ENCODE results near the gene HIVEP3. TPM values are rescaled to one million over a fixed set of nuclear protein-coding genes. Genes with fewer than 3 reads are reported as not detected.

The HIVEP3 gene
- total RNA-seq, 2 experiments from 2014 or later = 25.3 to 26.2 TPM

DNA sequence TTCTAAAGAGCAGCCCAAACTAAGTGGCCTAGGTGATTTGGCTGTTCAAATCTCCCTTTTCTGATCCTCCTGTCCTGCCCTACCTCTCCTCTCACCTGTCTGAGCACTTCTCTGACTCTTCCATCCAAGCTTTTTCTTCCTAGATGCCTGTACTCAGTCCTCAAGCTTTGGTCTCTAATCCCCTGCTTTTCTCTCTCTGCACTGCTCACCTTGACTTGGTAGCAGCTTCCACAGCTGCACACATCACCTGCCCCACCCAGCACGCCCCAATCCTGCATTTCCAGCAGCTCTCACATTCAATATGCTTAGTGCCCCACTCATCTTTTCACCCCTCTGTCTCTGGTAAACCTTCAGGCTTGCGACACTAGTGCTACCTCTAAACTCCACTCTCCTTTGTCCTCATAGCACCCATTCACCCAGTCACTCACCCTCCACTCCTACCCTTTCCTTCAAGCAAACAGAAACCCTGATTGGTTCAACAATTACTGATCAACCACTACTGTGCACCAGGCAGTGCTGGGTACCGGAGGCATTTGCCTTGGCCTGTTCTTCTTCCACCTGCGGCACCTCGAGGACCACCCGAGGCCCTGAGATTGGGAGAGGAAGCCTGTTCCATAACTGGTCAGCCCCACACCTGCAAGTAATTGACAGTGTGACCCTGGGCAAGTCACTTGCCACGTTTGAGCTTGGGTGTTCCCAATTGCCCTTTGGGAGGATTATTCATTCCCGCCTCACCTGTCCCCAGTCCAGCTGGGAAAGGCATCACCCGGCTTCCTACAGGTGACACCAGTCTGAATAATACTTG is 298.2 kb downstream of the HIVEP3 start:
- Mint-ChIP-seq H3K9me3 (no peaks in the 10 kb centered on the region), H3K36me3 (peaks cover 25% of the 10 kb centered on the region), H3K27me3 (no peaks in the 10 kb centered on the region), H3K27ac (no peak overlapping the region), H3K4me3 (no peak overlapping the region), H3K4me1 (ENCODE audit: low read depth) (peaks cover 34% of the 10 kb centered on the region)
- CTCF ChIA-PET = interaction anchor here (0.5 to 1.3 kb wide), 2 partner anchors 151 to 192 kb away, joined by 3 read pairs; no protein-coding TSS in a partner anchor
- intact Hi-C loops (cut with micrococcal nuclease) = no loop called here
- no peak for DNase-seq
- POLR2A ChIA-PET = no interaction called here

DNA sequence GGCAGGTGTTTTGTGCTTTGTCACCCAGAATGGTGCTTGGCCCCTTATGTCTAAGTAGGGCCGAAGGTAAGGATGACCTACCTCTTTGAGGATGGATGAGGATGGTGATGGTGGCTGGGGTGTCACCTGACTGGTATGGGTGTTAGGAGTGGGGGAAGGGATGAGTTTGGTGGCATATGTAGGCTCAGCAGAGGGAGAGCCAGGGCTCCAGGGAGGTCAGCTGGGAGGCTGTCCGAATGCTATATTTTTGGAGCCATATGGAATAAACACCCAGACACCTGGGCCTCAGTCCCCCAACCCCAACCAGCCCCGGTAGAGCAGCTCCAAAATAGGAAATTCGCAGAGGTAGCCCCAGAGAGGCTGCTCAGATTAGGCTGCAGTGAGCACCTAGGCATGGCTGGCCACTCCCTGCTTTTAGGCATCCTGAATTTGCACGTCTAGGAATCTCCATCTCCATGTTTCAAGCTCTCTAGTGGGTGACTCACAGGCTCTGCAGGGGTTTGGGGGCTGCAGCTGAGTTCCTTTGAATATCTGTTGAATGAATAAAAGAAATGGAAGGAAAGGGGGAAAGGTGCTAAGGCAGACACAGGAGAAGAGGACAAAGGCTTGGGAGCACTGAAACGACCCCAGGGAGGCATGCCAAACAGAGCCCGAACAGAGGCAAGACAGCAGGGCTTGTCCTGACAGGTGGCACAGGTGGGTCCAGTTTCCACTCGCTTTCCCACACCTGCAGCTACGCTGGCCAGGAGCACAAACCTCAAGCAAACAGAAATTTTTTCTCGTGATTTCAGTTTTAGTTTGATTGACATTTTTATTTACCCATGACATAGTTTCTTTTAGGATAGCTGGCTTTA is 299.0 kb downstream of the HIVEP3 start:
- Mint-ChIP-seq H3K9me3 (no peaks in the 10 kb centered on the region), H3K36me3 (peaks cover 27% of the 10 kb centered on the region), H3K27me3 (no peaks in the 10 kb centered on the region), H3K4me1 (ENCODE audit: low read depth) (peaks cover 35% of the 10 kb centered on the region), H3K4me3 (no peak overlapping the region), H3K27ac (no peak overlapping the region)
- ChIA-PET POLR2A (no interaction called here), CTCF (interaction anchor here (0.5 to 1.3 kb wide), 2 partner anchors 151 to 193 kb away, joined by 3 read pairs; no protein-coding TSS in a partner anchor)
- DNase-seq = no peak
- intact Hi-C loops (cut with micrococcal nuclease) = no loop called here

DNA sequence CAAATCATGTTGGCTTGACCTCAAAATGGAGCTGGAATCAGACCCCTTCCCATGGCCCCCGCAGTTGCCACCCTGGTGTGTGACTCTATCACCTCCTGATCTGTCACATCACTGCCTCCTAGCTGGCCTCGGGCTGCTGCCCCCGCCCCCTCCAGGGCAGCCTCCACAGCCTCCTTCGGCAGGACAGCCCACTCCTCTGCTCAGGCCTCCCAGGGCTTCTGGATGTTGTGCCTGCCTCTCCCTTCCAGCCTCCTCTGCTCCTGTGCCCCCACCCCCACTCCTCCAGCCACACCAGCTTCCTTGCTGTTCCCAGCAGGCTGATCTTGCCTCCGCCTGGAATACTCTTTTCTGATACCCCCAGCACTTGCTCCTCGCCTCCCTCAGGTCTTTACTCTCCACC is 299.9 kb downstream of the HIVEP3 start:
- ChIA-PET CTCF (no interaction called here), POLR2A (no interaction called here)
- H3K27me3 Mint-ChIP-seq = no peaks in the 10 kb centered on the region
- H3K4me1 Mint-ChIP-seq (ENCODE audit: low read depth) = peaks cover 26% of the 10 kb centered on the region
- H3K36me3 Mint-ChIP-seq = peaks cover 23% of the 10 kb centered on the region
- intact Hi-C loops (cut with micrococcal nuclease) = no loop called here
- H3K27ac Mint-ChIP-seq = no peak overlapping the region
- DNase-seq = no peak
- no peaks in the 10 kb centered on the region for H3K9me3 Mint-ChIP-seq
- H3K4me3 Mint-ChIP-seq = no peak overlapping the region

DNA sequence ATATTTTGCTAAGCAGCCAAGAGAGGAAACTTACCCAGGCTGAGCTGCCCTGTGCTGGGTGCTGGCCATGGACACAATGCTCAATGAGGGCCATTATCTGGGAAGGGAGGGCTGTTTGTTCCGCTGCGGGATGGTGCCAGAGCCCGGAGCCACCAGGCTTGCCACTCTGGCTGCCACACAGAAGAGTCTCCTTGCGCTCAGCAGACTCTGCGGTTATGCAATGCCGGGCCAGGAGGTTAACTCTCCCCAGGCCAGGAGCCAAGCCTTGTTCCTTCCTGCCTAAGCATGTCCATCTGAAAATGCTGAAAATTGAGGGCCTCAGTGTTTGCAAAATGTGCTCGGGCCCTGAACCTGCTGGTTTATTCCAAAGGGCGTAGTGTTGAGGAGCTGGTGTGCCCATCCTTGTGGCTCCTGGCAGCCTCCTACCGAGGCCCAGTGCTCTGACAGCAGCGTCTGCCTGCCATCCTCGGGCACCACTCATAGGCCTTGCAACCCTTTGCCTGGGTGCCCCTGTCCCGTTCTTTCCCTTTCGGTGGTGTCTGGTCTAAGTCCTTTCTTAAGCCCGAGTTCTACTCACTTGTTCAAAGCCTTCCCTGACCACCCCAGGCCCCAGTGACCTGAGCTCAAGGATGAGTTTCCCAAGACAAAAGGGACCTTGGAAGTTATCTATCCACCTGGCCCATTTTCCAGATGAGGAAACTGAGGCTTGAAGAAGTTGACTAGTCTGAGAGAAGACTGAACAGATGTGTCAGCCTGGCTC is 300.5 kb downstream of the HIVEP3 start:
- H3K4me3 Mint-ChIP-seq = no peak overlapping the region
- intact Hi-C loops (cut with micrococcal nuclease) = no loop called here
- ChIA-PET POLR2A (no interaction called here), CTCF (interaction anchor here (0.8 kb wide), 1 partner anchor 251 kb away, joined by 3 read pairs; no protein-coding TSS in a partner anchor)
- no peaks in the 10 kb centered on the region for H3K27me3 Mint-ChIP-seq
- no peaks in the 10 kb centered on the region for H3K9me3 Mint-ChIP-seq
- peaks cover 20% of the 10 kb centered on the region for H3K4me1 Mint-ChIP-seq (ENCODE audit: low read depth)
- DNase-seq = no peak
- peaks cover 23% of the 10 kb centered on the region for H3K36me3 Mint-ChIP-seq
- no peak overlapping the region for H3K27ac Mint-ChIP-seq

DNA sequence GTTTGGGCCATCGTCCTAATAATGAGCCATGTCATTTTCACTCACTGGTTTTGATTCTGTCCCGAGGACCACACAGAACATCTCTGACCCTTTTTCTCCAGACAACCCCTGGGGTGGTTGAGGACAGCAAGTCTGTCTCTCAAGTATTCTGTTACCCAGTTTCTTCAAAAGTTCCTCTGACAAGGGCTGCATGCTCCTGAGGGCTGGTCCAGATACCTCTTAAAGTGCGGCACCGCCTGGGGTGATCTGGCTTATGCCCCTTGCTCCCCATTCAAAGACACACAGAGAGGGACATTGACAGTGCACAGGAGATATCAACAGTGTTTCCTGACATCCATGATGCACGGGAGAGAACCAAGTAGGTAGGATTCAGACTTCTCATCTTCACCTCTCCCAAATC is 301.4 kb downstream of the HIVEP3 start:
- no peak for DNase-seq
- ChIA-PET CTCF (no interaction called here), POLR2A (no interaction called here)
- intact Hi-C loops (cut with micrococcal nuclease) = no loop called here
- Mint-ChIP-seq H3K36me3 (peaks cover 20% of the 10 kb centered on the region), H3K4me3 (no peak overlapping the region), H3K9me3 (no peaks in the 10 kb centered on the region), H3K4me1 (ENCODE audit: low read depth) (peaks cover 12% of the 10 kb centered on the region), H3K27ac (no peak overlapping the region), H3K27me3 (no peaks in the 10 kb centered on the region)

DNA sequence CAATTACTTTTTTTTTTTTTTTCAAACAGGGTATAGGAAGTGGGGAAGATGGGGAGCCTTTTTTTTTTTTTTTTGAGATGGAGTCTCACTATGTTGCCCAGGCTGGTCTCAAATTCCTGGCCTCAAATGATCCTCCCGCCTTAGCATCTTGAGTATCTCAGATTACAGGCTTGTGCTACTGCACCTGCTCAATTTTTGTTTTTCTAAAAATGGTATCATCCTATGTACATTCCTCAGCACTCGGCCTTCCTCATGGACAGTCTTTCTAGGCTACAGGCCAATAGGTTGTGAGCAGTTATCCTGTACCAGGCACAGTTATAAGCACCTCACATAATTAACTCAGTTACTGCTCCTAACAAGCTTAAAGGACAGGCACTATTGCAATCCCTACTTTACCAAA is 302.2 kb downstream of the HIVEP3 start:
- Mint-ChIP-seq H3K36me3 (peaks cover 26% of the 10 kb centered on the region), H3K27me3 (no peaks in the 10 kb centered on the region), H3K9me3 (no peaks in the 10 kb centered on the region), H3K4me3 (no peak overlapping the region), H3K27ac (no peak overlapping the region), H3K4me1 (ENCODE audit: low read depth) (peaks cover 9% of the 10 kb centered on the region)
- ChIA-PET CTCF (no interaction called here), POLR2A (no interaction called here)
- intact Hi-C loops (cut with micrococcal nuclease) = no loop called here
- DNase-seq = no peak

DNA sequence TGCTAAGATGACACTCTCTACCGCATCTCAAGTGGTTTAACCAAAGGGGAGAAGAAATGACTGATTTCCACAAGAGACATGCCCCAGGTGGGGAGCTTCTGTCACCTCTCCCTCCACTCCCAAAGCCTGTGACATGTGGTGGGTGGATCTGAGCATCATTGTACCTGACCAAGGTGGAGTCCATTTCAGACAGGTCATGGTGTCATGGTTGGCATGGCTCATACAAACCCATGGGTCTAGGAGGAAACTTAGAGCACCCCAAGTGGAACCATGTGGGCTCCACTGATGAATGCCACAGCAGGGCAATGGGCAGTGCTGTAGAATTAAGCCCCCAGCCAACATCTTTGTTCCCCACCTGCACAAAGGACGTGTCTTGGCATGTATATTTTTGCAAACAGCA is 302.7 kb downstream of the HIVEP3 start:
- Mint-ChIP-seq H3K36me3 (peaks cover 24% of the 10 kb centered on the region), H3K9me3 (no peaks in the 10 kb centered on the region), H3K4me1 (ENCODE audit: low read depth) (peaks cover 9% of the 10 kb centered on the region), H3K4me3 (no peak overlapping the region), H3K27ac (no peak overlapping the region), H3K27me3 (no peaks in the 10 kb centered on the region)
- DNase-seq = no peak
- intact Hi-C loops (cut with micrococcal nuclease) = no loop called here
- ChIA-PET POLR2A (no interaction called here), CTCF (no interaction called here)

DNA sequence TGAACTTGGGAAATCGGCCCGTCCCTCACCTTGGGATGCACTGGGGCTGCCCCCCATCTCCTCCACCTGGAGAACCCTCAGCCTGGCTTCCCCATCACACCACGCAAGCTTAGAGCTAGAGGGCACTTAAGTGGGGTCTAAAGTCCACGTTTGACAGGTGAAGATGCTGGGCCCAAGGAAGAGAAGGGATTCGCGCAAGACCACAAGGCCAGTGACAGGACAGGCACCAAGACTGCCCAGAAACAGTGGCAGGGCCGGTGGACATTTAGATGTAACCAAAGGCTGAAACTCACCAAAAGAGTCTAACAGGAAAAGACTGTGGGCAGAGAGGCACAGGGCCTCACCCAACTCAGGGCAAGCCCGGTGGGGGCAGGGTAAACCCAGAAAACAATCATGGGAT is 303.4 kb downstream of the HIVEP3 start:
- ChIA-PET CTCF (no interaction called here), POLR2A (interaction anchor here (0.6 kb wide), 1 partner anchor 27 kb away, joined by 3 read pairs; no protein-coding TSS in a partner anchor)
- no peak overlapping the region for H3K4me3 Mint-ChIP-seq
- DNase-seq = no peak
- H3K27ac Mint-ChIP-seq = no peak overlapping the region
- no peaks in the 10 kb centered on the region for H3K9me3 Mint-ChIP-seq
- peaks cover 28% of the 10 kb centered on the region for H3K36me3 Mint-ChIP-seq
- intact Hi-C loops (cut with micrococcal nuclease) = no loop called here
- peaks cover 6% of the 10 kb centered on the region for H3K4me1 Mint-ChIP-seq (ENCODE audit: low read depth)
- no peaks in the 10 kb centered on the region for H3K27me3 Mint-ChIP-seq

DNA sequence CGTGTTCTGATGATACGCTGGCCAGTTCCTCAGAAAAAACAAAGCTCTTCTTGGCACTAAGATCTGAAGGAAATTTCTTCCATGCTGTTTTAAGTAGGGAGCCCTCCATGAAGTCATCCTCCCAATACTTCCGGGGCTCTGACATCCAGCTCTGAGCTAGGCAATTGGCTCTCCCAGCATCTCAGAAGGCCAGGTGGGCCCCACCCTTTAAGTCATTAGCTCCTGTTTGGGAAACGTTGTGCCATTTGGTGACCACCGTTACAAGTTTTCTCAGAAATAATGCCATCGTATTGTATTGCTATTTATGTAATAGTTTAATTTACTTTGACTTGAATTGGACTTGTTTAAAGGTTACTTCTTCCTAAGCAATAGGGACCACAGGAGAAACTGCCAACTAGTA is 303.9 kb downstream of the HIVEP3 start:
- no peaks in the 10 kb centered on the region for H3K27me3 Mint-ChIP-seq
- CTCF ChIA-PET = no interaction called here
- H3K36me3 Mint-ChIP-seq = peaks cover 32% of the 10 kb centered on the region
- peaks cover 5% of the 10 kb centered on the region for H3K4me1 Mint-ChIP-seq (ENCODE audit: low read depth)
- no peaks in the 10 kb centered on the region for H3K9me3 Mint-ChIP-seq
- no peak for DNase-seq
- intact Hi-C loops (cut with micrococcal nuclease) = no loop called here
- POLR2A ChIA-PET = interaction anchor here (0.6 kb wide), 1 partner anchor 27 kb away, joined by 3 read pairs; no protein-coding TSS in a partner anchor
- no peak overlapping the region for H3K27ac Mint-ChIP-seq
- H3K4me3 Mint-ChIP-seq = no peak overlapping the region

DNA sequence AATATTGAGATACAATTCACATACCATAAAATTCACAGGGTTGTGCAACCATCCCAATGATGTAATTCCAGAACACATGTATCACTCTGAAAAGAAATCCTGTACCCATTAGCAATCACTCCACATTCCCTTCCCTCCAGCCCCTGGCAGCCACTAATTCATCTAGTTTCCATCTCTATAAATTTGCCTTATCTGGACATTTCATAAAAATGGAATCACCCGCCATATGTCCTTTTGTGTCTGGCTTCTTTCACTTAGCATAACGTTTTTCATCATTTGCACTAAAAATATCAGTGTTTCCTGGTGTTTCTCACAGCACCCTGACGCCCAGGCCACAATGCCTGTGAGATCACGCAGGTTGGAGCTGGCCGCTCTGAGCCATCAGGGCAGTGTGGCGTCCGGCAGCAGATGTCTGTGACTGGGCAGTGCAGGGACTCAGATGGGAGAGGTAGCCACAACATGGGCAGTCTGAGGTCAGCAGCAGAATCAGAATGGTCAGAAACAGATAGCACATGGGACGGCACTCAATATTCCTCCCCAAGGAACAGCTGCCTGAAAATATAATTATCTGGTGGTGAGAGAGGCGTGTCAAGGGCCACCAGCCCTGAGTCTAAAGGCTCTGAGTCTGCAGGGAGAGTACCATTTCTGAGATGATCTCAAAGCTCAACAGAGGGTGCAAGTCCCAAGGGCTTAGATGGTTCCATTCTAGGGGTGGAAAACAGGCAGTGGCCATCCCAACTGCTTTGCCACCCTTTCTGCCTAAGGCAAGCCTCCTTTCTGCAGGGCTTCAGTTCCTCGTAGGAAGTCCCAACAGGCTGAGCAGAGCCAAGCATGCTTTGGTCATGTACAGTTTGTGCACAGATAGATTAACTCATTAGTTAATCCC is 304.8 kb downstream of the HIVEP3 start:
- H3K4me1 Mint-ChIP-seq (ENCODE audit: low read depth) = peaks cover 5% of the 10 kb centered on the region
- no peak for DNase-seq
- peaks cover 27% of the 10 kb centered on the region for H3K36me3 Mint-ChIP-seq
- CTCF ChIA-PET = no interaction called here
- no peak overlapping the region for H3K4me3 Mint-ChIP-seq
- no peaks in the 10 kb centered on the region for H3K9me3 Mint-ChIP-seq
- H3K27ac Mint-ChIP-seq = no peak overlapping the region
- no peaks in the 10 kb centered on the region for H3K27me3 Mint-ChIP-seq
- intact Hi-C loops (cut with micrococcal nuclease) = no loop called here
- POLR2A ChIA-PET = no interaction called here

DNA sequence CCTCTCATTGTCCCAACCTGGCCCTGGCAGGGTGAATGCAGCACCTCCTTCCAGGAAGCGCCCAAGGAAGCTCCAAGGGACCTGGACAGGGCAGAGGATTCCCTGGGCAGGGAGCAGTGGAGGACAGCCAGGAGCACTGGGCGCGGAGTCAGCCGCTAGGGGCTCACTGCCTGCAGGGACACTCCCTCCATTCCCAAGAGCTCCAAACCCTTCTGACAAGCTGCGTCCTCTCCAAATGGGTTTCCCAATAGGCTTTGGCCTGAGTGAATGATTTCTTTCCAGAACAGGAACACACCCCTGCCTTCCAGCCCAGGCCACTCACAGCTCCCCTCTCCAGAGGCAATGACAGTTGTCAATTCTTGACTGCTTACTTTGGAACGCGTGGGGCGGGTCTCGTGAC is 305.8 kb downstream of the HIVEP3 start:
- H3K4me3 Mint-ChIP-seq = no peak overlapping the region
- intact Hi-C loops (cut with micrococcal nuclease) = no loop called here
- CTCF ChIA-PET = no interaction called here
- POLR2A ChIA-PET = no interaction called here
- peaks cover 9% of the 10 kb centered on the region for H3K4me1 Mint-ChIP-seq (ENCODE audit: low read depth)
- H3K27me3 Mint-ChIP-seq = no peaks in the 10 kb centered on the region
- H3K27ac Mint-ChIP-seq = no peak overlapping the region
- peaks cover 27% of the 10 kb centered on the region for H3K36me3 Mint-ChIP-seq
- no peak for DNase-seq
- no peaks in the 10 kb centered on the region for H3K9me3 Mint-ChIP-seq

All from activated CD4-positive, alpha-beta memory T cell treated with anti-CD3 and anti-CD28 coated beads for 36 hours (primary cell).